NT2/D1 (cell line): ENCODE measurements around the gene NAMPT.

ENCODE experiments used
- YY1 ChIP-seq: IDR thresholded peaks from 2 replicates; pipeline ENCODE4 v1.6.1; 2011; ENCODE audit not compliant: insufficient read length, insufficient read depth
- ZNF274 ChIP-seq: IDR thresholded peaks from 2 replicates; pipeline ENCODE4 v1.6.1; 2011; ENCODE audit warnings: mild to moderate bottlenecking, low read depth, low read length

DNA sequence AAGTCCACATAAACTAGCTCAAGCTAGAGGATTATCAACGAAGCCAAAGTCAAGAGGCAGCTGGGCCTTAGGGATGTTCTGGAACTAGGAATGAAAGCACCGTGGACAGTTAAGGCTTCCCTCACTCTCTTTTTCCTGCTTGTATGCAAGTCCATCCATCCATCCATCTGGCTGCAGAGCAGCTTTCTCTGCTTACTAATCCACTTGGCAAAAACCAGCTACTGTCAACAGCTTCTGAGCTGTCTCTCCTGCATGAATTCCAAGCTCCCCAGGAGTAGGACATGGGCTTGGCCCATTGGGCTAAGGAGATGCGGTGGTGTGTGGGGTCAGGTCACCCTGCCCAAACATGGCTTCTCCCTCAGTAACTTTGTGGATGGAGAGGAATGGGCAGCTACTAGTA is 66.2 kb downstream of the NAMPT start:
- no peak for TF ChIP-seq ZNF274
- TF ChIP-seq YY1: no peak
